SK-N-SH treated with all-trans-retinoic acid at 6 μM for 48 hours (cell line): ENCODE results near the gene NBEA.

ENCODE experiments used
- ARNTL ChIP-seq: fragments of 450-650 bp; formaldehyde crosslinking; IDR thresholded peaks from 2 replicates; pipeline ENCODE4 v1.5.0; 2020; ENCODE audit warnings: low read depth, mild to moderate bottlenecking, moderate library complexity, borderline replicate concordance
- BACH2 ChIP-seq: fragments of 250-450 bp; sonication (Bioruptor Pico); IDR thresholded peaks from 2 replicates; pipeline ENCODE4 v1.9.0; 2021; ENCODE audit warnings: mild to moderate bottlenecking, borderline replicate concordance
- CREB5 ChIP-seq: fragments of 250-450 bp; sonication (Bioruptor Pico); IDR thresholded peaks from 2 replicates; pipeline ENCODE4 v1.5.1; 2020; ENCODE audit warnings: low read depth, mild to moderate bottlenecking, moderate library complexity
- CSDC2 ChIP-seq: fragments of 250-450 bp; sonication (Bioruptor Pico); IDR thresholded peaks from 2 replicates; pipeline ENCODE4 v1.5.0; 2020; ENCODE audit warnings: mild to moderate bottlenecking, moderate library complexity
- ESRRG ChIP-seq: fragments of 250-450 bp; sonication (Bioruptor Pico); IDR thresholded peaks from 2 replicates; pipeline ENCODE4 v1.6.1; 2021; ENCODE audit warnings: mild to moderate bottlenecking
- GLIS3 ChIP-seq: fragments of 250-450 bp; sonication (Bioruptor Pico); IDR thresholded peaks from 2 replicates; pipeline ENCODE4 v1.5.0; 2020; ENCODE audit warnings: mild to moderate bottlenecking, moderate library complexity
- ISL1 ChIP-seq: fragments of 250-450 bp; sonication (Bioruptor Pico); IDR thresholded peaks from 2 replicates; pipeline ENCODE4 v2.1.2; 2022; ENCODE audit warnings: mild to moderate bottlenecking, moderate library complexity
- PATZ1 ChIP-seq: fragments of 250-450 bp; sonication (Bioruptor Pico); IDR thresholded peaks from 2 replicates; pipeline ENCODE4 v1.8.0; 2020; ENCODE audit warnings: mild to moderate bottlenecking, moderate library complexity, borderline replicate concordance
- POU6F1 ChIP-seq: fragments of 250-450 bp; sonication (Bioruptor Pico); IDR thresholded peaks from 2 replicates; pipeline ENCODE4 v1.8.0; 2021; ENCODE audit warnings: low read depth, mild to moderate bottlenecking, moderate library complexity, borderline replicate concordance
- TCF4 ChIP-seq: fragments of 250-450 bp; sonication (Bioruptor Pico); IDR thresholded peaks from 2 replicates; pipeline ENCODE4 v1.8.0; 2021; ENCODE audit warnings: mild to moderate bottlenecking, moderate library complexity, borderline replicate concordance
- TSHZ2 ChIP-seq: fragments of 250-450 bp; sonication (Bioruptor Pico); IDR thresholded peaks from 2 replicates; pipeline ENCODE4 v1.5.0; 2020; ENCODE audit warnings: mild to moderate bottlenecking, moderate library complexity
- ZFP3 ChIP-seq: fragments of 250-450 bp; sonication (Bioruptor Pico); IDR thresholded peaks from 2 replicates; pipeline ENCODE4 v1.5.0; 2020; ENCODE audit warnings: mild to moderate bottlenecking, moderate library complexity
- ZFP30 ChIP-seq: fragments of 450-650 bp; formaldehyde crosslinking; IDR thresholded peaks from 2 replicates; pipeline ENCODE4 v1.5.0; 2022; ENCODE audit warnings: mild to moderate bottlenecking, moderate library complexity
- ZNF565 ChIP-seq: fragments of 450-650 bp; formaldehyde crosslinking; conservative IDR thresholded peaks from 2 replicates; pipeline ENCODE4 v1.5.0; 2020; ENCODE audit warnings: low read depth, mild to moderate bottlenecking, moderate library complexity

- TF ChIP-seq ARNTL (CRISPR knock-in tag) = no peak
- TF ChIP-seq TSHZ2 (CRISPR knock-in tag) = no peak
- TF ChIP-seq ESRRG (CRISPR knock-in tag) = no peak
- no peak for TF ChIP-seq ZFP3 (CRISPR knock-in tag)
- TF ChIP-seq GLIS3 (CRISPR knock-in tag) = no peak
- TF ChIP-seq CREB5 = no peak
- TF ChIP-seq CSDC2 (CRISPR knock-in tag) = no peak
- no peak for TF ChIP-seq POU6F1 (CRISPR knock-in tag)
- no peak for TF ChIP-seq TCF4 (CRISPR knock-in tag)
- no peak for TF ChIP-seq ZNF565 (CRISPR knock-in tag)
- no peak for TF ChIP-seq ISL1 (CRISPR knock-in tag)
- TF ChIP-seq ZFP30 = no peak
- no peak for TF ChIP-seq BACH2 (CRISPR knock-in tag)
- TF ChIP-seq PATZ1 (CRISPR knock-in tag) = no peak
These were observed 529.7 kb downstream of the NBEA start for GRCh38 chr13:35471706-35472322.
